Mesodermal cell (in vitro differentiated cells): Measurements from ENCODE around the gene DENND1B. TPM values are rescaled to one million over a fixed set of nuclear protein-coding genes. Genes with fewer than 3 reads are reported as not detected.

Source experiments
- H3K27ac ChIP-seq: 2 replicates; pipeline ENCODE4 v1.7.0; 2013; ENCODE audit warnings: mild to moderate bottlenecking, low read depth, low read length, moderate library complexity; ENCODE audit not compliant: severe bottlenecking
- H3K36me3 ChIP-seq: 2 replicates; pipeline ENCODE4 v1.7.1; 2013; ENCODE audit warnings: mild to moderate bottlenecking, low read length, moderate library complexity; ENCODE audit not compliant: control insufficient read depth, insufficient read depth
- H3K4me1 ChIP-seq: one replicate; pipeline ENCODE4 v1.7.1; 2013; ENCODE audit warnings: mild to moderate bottlenecking, low read length; ENCODE audit not compliant: insufficient read depth, control insufficient read depth, poor library complexity, severe bottlenecking
- H3K4me3 ChIP-seq: 2 replicates; pipeline ENCODE4 v1.7.0; 2013; ENCODE audit warnings: low read length, control low read depth, mild to moderate bottlenecking; ENCODE audit not compliant: insufficient read depth, poor library complexity, severe bottlenecking; ENCODE audit errors: extremely low read depth
- H3K9me3 ChIP-seq: 2 replicates; pipeline ENCODE4 v1.7.1; 2013; ENCODE audit warnings: mild to moderate bottlenecking, low read length, moderate library complexity; ENCODE audit not compliant: control insufficient read depth
- WGBS, 2 experiments: methylation state at CpG; one replicate each; pipeline ENCODE4 v1.1.5; 2013; ENCODE audit warnings: missing lambda C conversion rate in 2 of 2; ENCODE audit not compliant: insufficient coverage in 2 of 2; 5-methylcytosine and 5-hydroxymethylcytosine counted together
- polyA plus RNA-seq, 2 experiments: library from polyadenylated mRNA; stranded (reverse); fragments of 50-300 nt; gene quantifications; one replicate each; pipeline ENCODE4 v1.2.3, GENCODE V29; 2013

Gene DENND1B
- 4.1 TPM for polyA plus RNA-seq (2013, experiment 1 of 2)
- polyA plus RNA-seq (2013, experiment 2 of 2), result 4.3 TPM

- no peaks in the 10 kb centered on the region for H3K9me3 ChIP-seq
- H3K27ac ChIP-seq, result no peak within 1 kb of the TSS
- 12 to 14% methylated on average over 40 to 49 of the region's 51 CpGs for WGBS, 2 experiments
- H3K4me3 ChIP-seq, result peak within 1 kb of the TSS; percentile 60
- H3K36me3 ChIP-seq, result no peaks in the 10 kb centered on the region
- H3K4me1 ChIP-seq, result peaks cover 2% of the 10 kb centered on the region
Observed at GRCh38 chr1:197775282-197776262, at the start of gene DENND1B. DENND1B (minus strand) TSS chr1:197775480; CDS start chr1:197775155, 325 bp downstream.

- 100% methylated on average over 1 of the region's 2 CpGs; no CpG with 5 or more reads in 1 of the 2 experiments for WGBS, 2 experiments
- no peaks in the 10 kb centered on the region for H3K36me3 ChIP-seq
- no peak overlapping the region for H3K27ac ChIP-seq
- no peak overlapping the region for H3K4me3 ChIP-seq
- no peaks in the 10 kb centered on the region for H3K4me1 ChIP-seq
- H3K9me3 ChIP-seq, result no peaks in the 10 kb centered on the region
Observed at GRCh38 chr1:197814306-197814705, 39.0 kb upstream of the DENND1B start.

GRCh38 chr1:197813741-197814140 is 38.5 kb upstream of the DENND1B start:
- Histone ChIP-seq H3K4me3 (no peak overlapping the region), H3K9me3 (no peaks in the 10 kb centered on the region), H3K4me1 (no peaks in the 10 kb centered on the region), H3K27ac (no peak overlapping the region), H3K36me3 (no peaks in the 10 kb centered on the region)
- 49 to 60% methylated on average over 1 to 3 of the region's 5 CpGs for WGBS, 2 experiments

- Histone ChIP-seq H3K27ac (no peak overlapping the region), H3K9me3 (no peaks in the 10 kb centered on the region), H3K4me1 (no peaks in the 10 kb centered on the region), H3K4me3 (no peak overlapping the region), H3K36me3 (no peaks in the 10 kb centered on the region)
- WGBS, 2 experiments, result no CpG with 5 or more reads among the region's 1 CpG
Observed at GRCh38 chr1:197811769-197812168, 36.5 kb upstream of the DENND1B start.

GRCh38 chr1:197810812-197811211 is 35.5 kb upstream of the DENND1B start:
- no peak overlapping the region for H3K4me3 ChIP-seq
- no peaks in the 10 kb centered on the region for H3K36me3 ChIP-seq
- H3K9me3 ChIP-seq, result no peaks in the 10 kb centered on the region
- no peak overlapping the region for H3K27ac ChIP-seq
- 20 to 37% methylated on average over 1 to 2 of the region's 4 CpGs for WGBS, 2 experiments
- H3K4me1 ChIP-seq, result no peaks in the 10 kb centered on the region

GRCh38 chr1:197808880-197809279 is 33.6 kb upstream of the DENND1B start:
- 88% methylated on average over 1 of the region's 3 CpGs; no CpG with 5 or more reads in 1 of the 2 experiments for WGBS, 2 experiments
- Histone ChIP-seq H3K9me3 (no peaks in the 10 kb centered on the region), H3K4me3 (no peak overlapping the region), H3K27ac (no peak overlapping the region), H3K4me1 (no peaks in the 10 kb centered on the region), H3K36me3 (no peaks in the 10 kb centered on the region)

GRCh38 chr1:197807739-197808453 is 32.6 kb upstream of the DENND1B start:
- Histone ChIP-seq H3K4me1 (no peaks in the 10 kb centered on the region), H3K36me3 (no peaks in the 10 kb centered on the region), H3K27ac (no peak overlapping the region), H3K4me3 (no peak overlapping the region), H3K9me3 (no peaks in the 10 kb centered on the region)
- 77 to 97% methylated on average over 3 to 4 of the region's 5 CpGs for WGBS, 2 experiments

GRCh38 chr1:197807216-197807615 is 31.9 kb upstream of the DENND1B start:
- Histone ChIP-seq H3K4me3 (no peak overlapping the region), H3K4me1 (no peaks in the 10 kb centered on the region), H3K9me3 (no peaks in the 10 kb centered on the region), H3K27ac (no peak overlapping the region), H3K36me3 (no peaks in the 10 kb centered on the region)
- 71 to 80% methylated on average over 1 to 2 of the region's 4 CpGs for WGBS, 2 experiments

- no CpG with 5 or more reads among the region's 1 CpG for WGBS, 2 experiments
- Histone ChIP-seq H3K4me1 (no peaks in the 10 kb centered on the region), H3K4me3 (no peak overlapping the region), H3K36me3 (no peaks in the 10 kb centered on the region), H3K27ac (no peak overlapping the region), H3K9me3 (peaks cover 2% of the 10 kb centered on the region)
Observed at GRCh38 chr1:197806718-197807117, 31.4 kb upstream of the DENND1B start.

GRCh38 chr1:197801684-197802083 is 26.4 kb upstream of the DENND1B start:
- H3K4me1 ChIP-seq, result peaks cover 12% of the 10 kb centered on the region
- no peaks in the 10 kb centered on the region for H3K36me3 ChIP-seq
- WGBS, 2 experiments, result 90% methylated on average over 2 to 3 of the region's 4 CpGs
- no peak overlapping the region for H3K27ac ChIP-seq
- no peak overlapping the region for H3K4me3 ChIP-seq
- peaks cover 21% of the 10 kb centered on the region for H3K9me3 ChIP-seq
